ENCODE measurements around the gene PGAM2.
A peak's percentile ranks its signal among the peaks of the same experiment; 100 is the strongest.

PGAM2 gene

DNA sequence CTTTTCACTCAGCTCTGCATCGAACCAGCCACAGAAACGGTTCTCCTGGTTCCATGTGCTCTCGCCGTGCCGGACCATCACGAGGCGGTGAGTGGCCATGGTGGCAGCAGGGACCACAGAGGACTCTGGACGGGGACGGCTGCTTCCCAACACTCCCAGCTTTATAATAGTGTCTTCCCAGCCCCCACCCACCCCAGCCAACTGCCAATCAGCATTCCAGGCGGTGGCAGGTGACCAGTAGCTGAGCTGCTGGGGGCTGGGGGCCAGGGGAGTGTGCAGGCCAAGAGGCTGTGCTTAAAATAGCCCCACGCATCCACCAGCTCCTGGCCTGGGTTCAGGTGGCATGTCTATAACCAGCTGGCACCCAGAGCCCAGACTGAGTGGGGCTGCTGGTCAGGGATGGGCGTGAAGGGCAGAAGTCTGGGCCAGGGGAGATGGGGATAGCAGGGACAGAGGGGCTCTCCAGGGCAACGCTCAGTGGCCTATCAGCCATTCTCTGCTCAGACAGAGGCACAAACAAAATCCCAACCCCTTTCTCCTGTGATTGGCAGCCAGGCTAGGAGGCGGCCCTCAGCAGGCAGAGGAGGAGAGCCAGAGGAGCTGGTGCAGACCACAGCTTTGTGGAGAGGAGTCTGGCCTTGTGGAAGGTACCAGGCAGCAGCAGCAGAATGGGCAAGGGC lies at the start of gene PGAM2:
TSS of gene PGAM2 (minus strand) at position 137 of the 680 bp plus-strand sequence. CDS start at position 99, 38 bp downstream.
- no peak for DNase-seq (ENCODE audit: low read depth)

DNA sequence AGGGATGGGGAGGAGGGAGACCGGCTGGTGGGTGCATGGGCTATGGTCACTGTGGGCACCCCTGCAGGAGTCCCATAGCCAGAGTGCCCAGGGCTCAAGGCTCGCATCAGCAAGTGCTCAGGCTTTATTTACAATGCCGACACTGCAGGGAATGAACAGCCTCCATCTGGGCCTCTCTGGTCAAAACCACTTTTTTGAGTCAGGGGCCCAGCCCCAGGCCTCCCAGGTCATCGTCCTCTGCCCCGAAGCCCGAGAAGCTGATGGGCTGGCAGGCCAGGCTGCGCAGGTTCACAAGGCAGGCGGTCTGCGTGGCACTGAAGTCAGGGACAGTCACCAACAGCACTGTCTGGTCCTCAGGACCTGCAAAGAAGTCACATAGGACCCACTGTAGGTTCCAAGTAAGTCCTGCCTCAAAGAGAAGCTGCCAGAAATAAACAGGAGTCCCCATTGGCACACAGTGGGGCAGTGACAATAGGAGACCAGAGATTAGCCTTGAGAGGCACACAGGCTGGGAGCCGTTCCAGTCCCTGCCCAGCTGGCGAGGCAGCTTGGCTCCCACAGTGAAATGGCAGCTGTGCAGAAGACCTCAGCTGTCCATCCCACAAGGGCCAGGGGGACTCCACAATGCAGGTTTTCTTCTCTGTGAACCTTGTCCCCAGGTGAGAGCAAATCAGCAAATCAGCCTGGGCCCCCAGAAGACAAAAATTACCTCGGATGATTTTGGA lies 49.4 kb upstream of the PGAM2 start:
- peak; percentile 37 for DNase-seq (ENCODE audit: low read depth)

DNA sequence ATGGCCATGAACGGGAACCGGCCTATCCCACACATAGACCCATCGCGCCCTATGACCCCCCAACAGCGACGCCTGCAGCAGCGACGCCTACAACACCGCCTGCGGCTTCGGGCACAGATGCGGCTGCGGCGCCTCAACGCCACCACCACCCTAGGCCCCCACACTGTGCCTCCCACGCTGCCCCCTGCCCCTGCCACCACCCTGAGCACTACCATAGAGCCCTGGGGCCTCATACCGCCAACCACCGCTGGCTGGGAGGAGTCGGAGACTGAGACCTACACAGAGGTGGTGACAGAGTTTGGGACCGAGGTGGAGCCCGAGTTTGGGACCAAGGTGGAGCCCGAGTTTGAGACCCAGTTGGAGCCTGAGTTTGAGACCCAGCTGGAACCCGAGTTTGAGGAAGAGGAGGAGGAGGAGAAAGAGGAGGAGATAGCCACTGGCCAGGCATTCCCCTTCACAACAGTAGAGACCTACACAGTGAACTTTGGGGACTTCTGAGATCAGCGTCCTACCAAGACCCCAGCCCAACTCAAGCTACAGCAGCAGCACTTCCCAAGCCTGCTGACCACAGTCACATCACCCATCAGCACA lies 48.5 kb upstream of the PGAM2 start:
- no peak for DNase-seq (ENCODE audit: low read depth)

DNA sequence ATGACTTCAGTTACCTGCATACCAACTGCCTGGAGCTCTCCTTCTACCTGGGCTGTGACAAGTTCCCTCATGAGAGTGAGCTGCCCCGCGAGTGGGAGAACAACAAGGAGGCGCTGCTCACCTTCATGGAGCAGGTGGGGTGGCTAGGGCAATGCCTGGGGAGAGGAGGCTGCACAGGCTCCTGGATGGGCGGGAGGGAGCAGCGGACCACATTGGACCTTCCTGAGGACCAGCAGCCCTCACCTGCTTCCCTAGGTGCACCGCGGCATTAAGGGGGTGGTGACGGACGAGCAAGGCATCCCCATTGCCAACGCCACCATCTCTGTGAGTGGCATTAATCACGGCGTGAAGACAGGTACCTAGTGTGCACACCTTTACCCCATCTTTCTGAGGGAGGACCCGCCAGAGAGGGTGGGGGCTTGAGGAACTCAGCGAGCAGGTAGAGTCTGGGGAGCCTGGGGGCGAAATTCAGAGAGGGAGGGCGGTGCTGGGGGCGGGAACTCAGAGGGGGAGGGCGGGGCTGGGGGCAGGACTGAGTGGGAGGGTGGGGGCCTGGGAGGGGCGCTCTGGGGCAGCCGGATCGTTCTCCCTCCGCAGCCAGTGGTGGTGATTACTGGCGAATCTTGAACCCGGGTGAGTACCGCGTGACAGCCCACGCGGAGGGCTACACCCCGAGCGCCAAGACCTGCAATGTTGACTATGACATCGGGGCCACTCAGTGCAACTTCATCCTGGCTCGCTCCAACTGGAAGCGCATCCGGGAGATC lies 47.8 kb upstream of the PGAM2 start:
- DNase-seq (ENCODE audit: low read depth), result no peak

DNA sequence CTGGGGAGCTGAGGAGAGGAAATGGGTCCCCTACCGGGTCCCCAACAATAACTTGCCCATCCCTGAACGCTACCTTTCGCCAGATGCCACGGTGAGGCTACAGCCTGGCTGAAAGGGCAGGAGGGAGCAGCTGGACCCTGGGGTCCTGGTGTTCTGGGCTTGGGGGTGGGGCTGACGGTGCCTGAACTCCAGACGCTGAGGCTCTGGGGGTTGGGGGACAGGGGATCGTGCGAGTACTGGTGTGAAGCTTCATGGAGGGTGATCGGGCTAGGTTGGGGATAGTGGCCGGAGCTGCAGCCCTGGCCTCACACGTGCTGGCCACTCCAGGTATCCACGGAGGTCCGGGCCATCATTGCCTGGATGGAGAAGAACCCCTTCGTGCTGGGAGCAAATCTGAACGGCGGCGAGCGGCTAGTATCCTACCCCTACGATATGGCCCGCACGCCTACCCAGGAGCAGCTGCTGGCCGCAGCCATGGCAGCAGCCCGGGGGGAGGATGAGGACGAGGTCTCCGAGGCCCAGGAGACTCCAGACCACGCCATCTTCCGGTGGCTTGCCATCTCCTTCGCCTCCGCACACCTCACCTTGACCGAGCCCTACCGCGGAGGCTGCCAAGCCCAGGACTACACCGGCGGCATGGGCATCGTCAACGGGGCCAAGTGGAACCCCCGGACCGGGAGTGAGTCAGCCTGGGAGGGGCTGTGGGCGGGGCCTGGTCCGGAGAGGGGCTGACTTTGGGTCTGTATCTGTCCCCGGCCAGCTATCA lies 47.0 kb upstream of the PGAM2 start:
- no peak for DNase-seq (ENCODE audit: low read depth)

DNA sequence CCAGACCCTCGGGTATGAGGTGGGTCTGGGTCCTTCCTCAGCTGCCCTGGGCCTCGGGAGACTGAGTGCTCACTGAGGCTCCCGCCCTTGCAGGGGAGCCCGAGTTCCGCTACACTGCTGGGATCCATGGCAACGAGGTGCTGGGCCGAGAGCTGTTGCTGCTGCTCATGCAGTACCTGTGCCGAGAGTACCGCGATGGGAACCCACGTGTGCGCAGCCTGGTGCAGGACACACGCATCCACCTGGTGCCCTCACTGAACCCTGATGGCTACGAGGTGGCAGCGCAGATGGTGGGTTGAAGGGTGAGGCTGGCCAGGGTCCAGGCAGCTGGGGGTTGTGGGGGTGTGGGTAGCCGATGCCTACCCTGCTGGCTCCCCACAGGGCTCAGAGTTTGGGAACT lies 46.4 kb upstream of the PGAM2 start:
- no peak for DNase-seq (ENCODE audit: low read depth)

DNA sequence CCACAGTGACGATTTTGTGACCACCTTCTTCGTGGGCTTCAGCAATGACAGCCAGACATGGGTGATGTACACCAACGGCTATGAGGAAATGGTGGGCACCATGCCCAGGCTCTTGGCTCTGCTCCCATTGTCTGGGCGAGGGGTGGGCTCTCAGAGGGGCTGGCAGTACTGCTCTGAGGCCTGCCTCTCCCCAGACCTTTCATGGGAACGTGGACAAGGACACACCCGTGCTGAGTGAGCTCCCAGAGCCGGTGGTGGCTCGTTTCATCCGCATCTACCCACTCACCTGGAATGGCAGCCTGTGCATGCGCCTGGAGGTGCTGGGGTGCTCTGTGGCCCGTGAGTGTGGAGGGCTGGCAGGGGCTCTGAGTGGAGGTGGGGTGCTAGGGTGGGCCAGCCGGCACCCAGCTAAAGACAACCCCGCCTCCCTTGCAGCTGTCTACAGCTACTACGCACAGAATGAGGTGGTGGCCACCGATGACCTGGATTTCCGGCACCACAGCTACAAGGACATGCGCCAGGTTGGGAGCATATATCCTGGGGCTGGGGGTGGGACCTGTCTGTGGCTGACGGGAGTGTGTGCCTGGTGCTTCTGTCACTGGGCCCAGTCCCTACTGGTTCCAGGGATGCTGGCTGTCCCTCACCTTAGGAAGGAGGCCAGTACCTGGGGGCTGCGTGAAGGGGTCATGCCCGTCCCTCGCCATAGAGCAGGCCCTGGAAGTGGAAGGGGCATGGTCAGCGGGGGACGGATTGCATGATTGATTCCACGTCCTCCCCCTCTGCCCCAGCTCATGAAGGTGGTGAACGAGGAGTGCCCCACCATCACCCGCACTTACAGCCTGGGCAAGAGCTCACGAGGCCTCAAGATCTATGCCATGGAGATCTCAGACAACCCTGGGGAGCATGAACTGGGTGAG lies 45.6 kb upstream of the PGAM2 start:
- DNase-seq (ENCODE audit: low read depth), result no peak

DNA sequence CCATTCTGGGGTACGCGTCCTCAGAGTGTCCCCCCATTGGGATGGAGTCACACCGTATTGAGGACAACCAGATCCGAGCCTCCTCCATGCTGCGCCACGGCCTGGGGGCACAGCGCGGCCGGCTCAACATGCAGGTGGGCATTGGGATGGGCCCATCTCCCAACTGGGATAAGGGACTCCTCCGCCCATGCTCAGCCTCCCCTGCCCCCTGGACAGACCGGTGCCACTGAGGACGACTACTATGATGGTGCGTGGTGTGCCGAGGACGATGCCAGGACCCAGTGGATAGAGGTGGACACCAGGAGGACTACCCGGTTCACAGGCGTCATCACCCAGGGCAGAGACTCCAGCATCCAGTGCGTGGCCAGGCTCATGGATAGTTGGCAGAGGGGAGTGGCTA lies 44.6 kb upstream of the PGAM2 start:
- no peak for DNase-seq (ENCODE audit: low read depth)

DNA sequence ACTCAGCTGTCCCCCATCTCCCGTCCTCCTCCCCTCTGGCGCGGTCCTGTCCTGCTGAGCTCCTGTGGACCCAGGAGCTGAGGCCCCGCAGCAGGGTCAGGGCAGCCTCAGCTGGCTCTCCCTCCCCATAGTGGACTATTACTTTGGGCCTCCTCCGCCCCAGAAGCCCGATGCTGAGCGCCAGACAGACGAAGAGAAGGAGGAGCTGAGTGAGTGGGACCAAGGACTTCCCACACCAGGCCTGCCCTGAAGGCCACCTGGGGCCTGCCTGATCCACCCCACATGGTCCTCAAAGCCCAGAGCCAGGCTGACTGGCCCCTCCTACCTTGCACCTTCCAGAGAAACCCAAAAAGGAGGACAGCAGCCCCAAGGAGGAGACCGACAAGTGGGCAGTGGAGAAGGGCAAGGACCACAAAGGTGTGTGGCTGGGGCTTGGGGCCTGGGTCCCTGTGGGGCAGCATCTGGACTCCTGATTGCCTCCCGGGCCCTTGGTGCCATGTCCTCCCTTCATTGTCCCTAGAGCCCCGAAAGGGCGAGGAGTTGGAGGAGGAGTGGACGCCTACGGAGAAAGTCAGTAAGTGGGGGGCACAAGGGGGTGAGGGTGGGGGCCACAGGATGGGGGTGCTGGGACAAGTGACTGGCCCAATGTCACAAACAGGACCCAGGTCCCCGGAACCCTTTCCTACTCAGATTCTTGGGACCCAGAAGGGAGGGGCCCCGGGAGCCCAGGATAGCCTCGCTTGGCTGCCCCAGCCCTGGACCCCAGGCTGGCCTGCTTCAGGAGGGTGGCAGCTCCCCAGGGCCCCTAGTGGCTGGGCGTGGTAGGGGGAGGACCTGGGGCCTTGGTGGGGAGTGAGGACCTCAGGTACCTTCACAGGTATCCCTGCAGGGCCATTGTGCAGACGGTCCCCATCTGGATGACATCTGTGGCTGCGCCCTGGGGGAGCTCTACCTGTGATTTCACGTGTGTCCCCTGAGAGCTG lies 43.7 kb upstream of the PGAM2 start:
- DNase-seq (ENCODE audit: low read depth), result no peak

DNA sequence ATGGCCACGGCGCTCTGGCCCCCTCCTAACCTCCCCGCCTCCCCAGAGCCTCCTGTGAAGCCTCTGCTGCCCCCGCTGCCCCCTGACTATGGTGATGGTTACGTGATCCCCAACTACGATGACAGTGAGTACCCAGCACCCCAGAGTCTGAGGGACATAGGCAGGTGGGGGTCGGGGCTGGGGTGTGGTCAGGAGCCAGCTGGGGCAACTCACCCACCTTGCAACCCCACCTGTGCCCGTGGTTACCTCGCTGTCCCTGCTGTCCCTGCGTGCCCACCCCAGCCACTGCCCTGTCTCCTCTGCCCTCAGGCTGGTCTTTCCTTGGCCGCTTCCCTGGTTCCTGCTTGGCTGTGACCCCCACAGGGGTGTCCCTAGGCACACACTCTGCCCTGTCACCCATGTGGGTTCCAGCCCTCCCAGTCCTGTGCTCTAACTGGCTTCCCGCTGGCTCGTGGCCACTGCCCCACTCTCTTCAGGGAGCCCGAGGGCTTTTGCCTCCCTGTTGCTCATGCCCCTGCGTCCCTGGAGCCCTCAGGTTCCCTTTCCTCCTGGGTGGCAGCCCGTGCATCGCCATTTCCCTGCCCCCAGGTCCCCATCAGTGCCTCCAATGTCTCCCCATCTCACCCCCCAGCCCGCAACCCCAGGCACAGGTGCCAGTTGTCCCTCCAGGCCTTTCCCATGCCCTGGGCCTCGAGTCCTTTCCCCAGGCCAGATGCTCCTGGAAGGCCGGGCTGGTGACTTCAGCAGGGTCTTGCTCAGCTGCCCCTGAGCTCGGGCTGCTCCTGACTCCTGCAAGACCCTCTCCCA lies 42.8 kb upstream of the PGAM2 start:
- DNase-seq (ENCODE audit: low read depth), result no peak

DNA sequence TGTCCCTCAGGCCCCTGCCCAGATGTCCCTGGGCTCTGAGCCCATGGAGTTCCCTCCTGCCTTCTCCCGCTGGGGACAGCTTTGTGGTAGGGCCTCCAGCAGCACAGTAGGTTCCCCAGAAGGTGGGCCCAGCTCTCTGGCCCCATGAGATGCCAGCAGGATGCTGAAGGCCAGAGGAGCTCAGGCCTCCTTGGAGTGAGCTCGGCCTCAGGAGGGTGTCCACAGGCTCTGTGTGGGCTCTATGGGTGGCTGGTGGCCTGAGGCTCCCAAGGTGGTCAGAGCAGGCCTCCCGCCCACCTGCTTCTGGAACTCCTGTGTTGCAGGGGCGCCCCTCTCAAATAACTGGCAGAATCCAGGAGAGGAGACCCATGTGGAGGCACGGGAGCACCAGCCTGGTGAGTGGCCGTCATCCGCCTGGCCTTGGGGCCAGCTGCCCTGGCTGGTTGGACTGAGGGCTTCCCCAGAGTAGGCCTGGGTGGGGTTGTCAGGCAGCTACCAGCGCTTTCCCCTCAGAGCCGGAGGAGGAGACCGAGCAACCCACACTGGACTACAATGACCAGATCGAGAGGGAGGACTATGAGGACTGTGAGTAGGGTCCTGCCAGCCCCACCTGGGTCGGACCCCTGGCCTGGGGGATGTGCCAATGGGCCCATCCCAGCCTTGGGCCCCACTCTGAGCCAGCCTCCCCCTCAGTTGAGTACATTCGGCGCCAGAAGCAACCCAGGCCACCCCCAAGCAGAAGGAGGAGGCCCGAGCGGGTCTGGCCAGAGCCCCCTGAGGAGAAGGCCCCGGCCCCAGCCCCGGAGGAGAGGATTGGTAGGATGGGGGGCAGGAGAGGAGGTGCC lies 42.0 kb upstream of the PGAM2 start:
- no peak for DNase-seq (ENCODE audit: low read depth)

DNA sequence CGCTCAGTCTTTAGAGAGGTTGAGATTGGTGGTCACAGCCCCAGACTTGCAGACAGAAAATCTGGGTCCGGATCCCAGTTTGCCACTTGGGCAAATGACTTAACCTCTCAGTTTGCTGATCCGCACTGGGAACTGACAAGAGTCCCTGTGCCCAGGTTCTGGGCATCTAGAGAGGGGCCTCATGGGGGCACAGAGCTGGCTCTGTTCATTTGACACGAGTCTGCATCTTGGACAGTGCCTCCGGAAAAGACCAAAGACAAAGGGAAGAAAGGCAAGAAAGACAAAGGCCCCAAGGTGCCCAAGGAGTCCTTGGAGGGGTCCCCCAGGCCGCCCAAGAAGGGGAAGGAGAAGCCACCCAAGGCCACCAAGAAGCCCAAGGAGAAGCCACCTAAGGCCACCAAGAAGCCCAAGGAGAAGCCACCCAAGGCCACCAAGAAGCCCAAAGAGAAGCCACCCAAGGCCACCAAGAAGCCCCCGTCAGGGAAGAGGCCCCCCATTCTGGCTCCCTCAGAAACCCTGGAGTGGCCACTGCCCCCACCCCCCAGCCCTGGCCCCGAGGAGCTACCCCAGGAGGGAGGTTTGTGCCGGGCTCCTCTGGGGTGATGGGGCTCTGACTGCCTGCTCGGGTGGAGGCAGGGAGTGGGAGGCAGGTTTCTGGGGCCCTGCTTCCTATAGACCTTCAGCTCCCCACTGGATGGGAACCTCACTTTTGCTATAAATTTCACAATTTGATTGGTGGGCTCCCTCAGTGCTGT lies 41.1 kb upstream of the PGAM2 start:
- DNase-seq (ENCODE audit: low read depth), result no peak

DNA sequence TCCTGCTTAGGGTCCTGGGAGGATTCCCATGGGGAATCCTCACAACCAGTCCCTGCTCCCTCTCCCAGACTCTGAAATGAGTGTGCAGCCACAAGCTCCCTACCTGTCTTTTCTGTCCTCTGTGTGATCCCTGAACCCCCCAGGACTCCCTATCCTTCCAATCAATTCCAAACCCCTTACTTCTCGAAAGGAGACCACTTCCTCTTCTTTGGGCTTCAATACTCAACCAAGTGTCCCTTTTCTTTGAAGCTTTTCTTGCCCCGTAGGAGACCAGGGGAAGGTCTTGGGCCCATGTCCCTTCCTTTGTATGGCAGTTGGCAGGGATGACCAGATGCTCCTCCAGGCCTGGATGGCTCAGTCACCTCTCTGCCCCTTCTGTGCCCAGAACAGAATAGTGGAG lies 40.5 kb upstream of the PGAM2 start:
- DNase-seq (ENCODE audit: low read depth), result no peak

DNA sequence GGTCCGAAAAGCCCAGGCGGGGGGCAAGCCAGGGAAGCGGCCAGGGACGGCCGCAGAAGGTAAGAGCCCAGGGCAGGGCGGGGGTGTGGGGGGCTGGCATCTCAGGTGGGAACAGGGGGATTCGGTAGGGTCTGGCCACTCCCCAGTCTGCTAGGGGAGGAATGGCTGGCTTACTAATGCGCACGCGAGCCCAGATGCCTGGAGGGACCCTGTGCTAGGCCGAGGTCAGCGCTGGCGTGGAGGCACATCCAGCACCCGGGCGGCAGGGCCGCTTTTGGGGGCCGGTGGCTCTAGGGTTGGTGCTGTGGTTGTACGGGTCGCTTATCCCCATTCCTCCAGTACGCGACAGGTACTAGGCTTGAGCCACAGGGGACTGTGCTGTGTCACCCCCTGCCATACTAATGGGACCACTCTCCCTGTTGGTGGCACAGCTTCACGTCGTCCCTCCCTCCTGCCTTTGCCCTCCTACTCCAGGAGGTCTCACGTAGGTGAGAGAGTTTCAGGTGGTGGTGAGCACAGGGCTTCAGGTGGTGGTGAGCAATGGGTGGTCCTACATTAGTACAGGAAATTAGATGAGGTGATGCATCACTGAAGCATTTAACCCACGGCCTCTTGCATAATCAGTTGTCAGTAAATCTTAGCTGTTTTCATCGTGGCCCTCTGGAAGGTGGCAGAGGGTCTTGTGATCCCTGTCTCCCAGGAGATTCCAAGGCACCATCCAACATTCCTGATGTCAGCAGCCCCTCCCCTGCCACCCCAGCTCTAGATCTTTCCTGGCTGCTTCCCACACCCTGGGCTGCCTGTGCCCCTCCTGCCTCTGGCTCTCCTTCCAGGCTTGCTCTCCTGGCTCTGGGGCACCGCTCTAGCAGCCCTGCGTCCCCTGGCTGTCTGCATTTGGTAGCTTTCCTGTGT lies 39.7 kb upstream of the PGAM2 start:
- DNase-seq (ENCODE audit: low read depth), result peak; percentile 92

DNA sequence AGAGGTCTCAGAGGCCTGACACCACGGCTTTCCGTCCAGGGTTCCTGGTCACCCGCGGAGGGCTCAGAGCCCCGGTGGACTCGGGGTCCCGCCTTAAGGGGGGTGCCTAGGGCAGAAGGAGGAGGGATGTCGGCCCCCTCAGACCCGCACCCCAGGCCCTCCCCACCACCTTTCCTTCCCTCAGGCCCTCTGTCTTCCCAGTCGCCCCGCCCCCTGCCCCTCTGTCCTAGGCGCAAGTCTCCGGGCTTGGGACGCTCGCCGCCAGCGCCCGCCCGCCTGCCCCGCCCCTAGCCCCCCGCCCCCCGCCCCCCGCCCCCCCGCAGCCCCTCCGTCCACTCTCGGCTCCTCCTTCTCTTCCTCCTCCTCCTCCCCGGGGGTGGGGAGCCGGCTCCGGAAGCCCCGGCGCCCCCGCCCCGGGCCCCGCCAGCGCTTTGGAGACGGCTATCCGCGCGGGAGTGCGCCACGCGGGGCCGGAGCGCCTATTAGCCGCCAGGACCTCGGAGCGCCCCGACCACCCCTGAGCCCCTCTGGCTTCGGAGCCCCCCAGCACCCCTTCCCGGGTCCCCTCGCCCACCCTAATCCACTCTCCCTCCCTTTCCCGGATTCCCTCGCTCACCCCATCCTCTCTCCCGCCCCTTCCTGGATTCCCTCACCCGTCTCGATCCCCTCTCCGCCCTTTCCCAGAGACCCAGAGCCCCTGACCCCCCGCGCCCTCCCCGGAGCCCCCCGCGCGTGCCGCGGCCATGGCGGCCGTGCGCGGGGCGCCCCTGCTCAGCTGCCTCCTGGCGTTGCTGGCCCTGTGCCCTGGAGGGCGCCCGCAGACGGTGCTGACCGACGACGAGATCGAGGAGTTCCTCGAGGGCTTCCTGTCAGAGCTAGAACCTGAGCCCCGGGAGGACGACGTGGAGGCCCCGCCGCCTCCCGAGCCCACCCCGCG lies 38.8 kb upstream of the PGAM2 start, which contains the start of gene AEBP1:
TSS of gene AEBP1 (plus strand) at position 423 of the 937 bp plus-strand sequence. CDS start at position 744, 321 bp downstream.
- peak; percentile 50 for DNase-seq (ENCODE audit: low read depth)

Measured in fibroblast of gingiva (primary cell).